Measurements from ENCODE around the gene MYH11.
"Not testable (repeated sequence)": the region's sequence is repeated elsewhere in the genome, so short reads cannot be mapped to it uniquely, and the experiment has no call there.

The MYH11 gene

DNA sequence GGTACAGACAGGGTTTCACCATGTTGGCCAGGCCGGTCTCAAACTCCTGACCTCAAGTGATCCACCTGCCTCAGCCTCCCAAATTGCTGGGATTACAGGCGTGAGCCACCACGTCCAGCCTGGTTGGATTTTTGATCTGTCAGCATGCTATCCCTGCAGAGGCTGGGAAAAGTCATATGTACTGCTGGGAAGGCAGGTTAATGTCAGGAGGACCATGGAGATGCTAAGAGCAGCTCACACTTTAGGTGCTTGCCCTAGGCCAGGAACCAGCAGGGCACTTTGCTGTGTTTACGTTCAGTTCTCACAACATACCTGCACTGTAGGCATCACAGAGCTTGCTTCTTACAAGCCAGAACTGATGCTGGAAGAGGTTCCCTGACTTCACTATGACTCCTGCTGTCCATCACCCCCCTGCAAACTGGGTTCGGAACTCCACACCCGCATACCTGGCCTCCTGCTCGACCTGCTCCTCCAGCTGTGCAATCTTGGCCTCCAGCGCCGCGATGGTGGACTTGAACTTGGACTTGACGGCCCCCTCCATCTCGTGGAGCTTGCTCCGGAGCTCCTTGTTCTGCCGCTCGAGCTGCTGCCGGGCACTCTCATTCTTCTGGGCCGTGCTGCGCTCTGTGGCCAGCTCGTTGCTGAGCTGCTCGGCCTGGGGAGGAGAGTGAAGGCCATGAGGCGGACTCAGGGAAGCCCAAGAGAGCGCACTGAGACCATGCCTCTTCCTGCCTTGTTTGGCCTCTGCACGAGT, 140.0 kb downstream of the MYH11 start:
- DNase-seq (ENCODE audit: low read depth in 2 of 2) = no peak

DNA sequence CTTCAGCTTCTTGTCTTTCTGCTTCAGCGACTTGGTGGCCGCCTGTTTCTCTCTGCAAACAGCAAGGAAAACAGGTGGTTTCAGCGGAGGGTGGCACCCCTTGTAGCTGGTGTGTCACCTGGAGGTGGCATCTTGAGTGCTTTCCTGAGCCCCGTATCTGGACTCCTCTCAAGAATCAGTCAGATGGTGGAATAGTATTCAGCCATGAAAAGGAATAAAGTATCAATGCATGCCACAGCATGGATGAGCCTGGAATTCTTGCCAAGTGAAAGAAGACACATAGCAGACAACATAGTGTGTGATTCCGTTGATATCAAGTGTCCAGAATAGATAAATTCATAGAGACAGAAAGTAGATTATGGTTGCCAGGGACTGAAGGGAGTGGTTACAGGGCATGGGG, 141.6 kb downstream of the MYH11 start:
- no peak for DNase-seq (ENCODE audit: low read depth in 2 of 2)

DNA sequence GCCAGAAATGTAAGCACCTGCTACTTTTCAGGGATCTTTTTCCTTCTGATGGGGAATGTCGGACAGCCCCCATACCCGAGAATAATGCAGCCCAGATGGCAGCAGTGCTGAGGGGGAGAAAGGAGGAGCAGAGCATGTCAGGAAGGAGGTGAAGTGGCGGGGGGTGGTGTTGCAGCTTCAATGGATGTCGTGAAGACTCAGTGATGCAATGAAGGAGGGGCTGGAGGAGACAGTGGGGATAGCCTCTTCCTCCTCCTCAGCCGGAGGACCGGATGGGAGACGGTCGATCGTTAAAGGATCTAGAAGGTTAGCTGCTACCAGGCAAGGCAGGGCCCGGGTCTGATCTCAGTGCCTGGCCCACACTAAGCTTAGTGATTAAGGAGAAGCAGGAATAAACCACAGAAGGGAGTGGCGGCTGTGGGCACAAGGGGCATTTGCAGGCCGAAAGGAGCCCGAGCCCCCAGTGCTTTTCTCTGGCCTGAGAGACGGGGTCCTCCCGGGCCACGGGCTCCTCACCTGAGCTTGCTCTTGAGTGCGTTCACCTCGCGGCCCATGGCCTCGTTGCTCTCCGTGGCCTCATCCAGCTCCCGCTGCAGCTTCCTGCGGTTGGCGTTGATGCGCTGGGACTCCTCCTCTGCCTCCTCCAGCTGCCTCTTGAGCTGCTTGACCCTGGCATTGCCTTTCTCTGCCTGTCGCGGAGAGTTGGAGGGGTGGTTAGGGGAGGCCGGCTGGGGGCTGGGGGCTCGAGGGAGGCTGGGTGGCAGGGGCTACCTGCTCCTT, 142.2 kb downstream of the MYH11 start:
- DNase-seq (ENCODE audit: low read depth in 2 of 2) = no peak

DNA sequence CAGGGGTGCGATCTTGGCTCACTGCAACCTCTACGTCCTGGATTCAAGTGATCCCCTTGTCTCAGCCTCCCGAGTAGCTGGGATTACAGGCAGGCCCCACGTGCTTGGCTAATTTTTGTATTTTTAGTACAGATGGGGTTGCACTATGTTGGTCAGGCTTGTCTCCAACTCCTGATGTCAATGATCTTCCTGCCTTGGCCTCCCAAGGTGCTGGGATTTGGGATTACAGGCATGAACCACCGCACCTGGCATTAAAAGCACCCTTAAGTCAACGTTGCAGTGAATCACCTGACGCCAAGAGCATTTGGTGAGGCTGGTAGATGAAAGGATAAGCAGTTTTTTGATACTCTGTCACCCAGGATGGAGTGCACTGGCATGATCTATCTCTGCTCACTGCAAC, 147.8 kb downstream of the MYH11 start:
- DNase-seq (ENCODE audit: low read depth in 2 of 2) = no peak

DNA sequence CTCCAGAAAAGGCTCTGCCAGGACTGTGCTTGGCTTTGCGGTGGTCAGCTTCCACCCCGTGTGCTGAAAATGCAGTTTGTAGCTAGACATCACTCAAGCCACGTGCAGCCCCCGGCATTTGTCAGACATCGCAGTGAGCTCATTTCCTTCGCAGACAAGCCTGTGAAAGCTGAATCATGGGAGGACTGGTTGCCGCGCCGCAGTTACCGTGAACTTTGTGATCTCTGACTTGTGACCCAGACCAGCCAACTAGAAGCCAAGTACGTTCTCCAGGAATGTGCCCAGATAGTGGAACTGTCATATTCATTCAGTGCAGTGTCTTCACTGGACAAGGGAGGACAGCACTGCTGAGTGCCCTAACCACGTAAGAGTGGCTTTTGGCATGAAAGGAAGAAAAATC, 148.7 kb downstream of the MYH11 start:
- DNase-seq (ENCODE audit: low read depth in 2 of 2) = no peak

DNA sequence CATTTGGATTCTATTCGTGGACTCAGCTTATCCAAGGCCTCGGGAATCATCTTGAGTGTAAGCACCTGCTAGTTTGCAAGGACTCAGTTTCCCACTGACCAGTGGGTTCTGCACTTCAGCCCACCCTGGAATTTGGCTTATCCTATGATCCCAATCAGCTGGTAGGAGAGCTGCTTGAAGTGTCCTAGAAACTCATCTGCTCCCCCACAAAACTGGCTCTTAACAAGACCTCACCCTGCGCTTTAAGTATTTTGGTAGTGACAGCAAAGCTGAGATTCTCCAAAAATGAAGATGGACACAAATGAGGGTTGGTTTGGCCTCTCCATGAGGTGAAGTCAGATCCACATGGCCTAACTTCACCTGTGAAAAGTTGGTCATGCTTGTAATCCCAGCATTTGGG, 149.5 kb downstream of the MYH11 start:
- no peak for DNase-seq (ENCODE audit: low read depth in 2 of 2)

DNA sequence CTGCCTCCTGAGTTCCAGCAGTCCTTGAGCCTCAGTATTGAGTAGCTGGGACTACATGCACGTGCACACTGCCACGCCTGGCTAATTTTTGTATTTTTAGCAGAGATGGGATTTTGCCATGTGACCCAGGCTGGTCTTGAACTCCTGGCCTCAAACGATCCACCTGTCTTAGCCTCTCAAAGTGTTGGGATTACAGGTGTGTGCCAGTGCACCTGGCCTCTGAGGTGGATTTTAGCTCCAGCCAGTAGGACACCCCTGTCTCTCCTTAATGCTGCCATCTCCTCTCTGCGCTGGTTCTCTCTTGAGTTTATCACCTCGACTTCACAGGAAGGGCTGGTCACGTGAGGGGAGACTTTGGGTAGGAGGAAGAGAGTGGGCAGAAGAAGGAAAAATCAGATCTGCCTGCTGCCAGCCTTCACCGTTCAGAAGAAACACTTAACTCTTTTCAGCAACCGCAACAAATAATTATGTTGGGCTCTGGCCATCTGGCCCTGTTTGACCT, 151.7 kb downstream of the MYH11 start:
- no peak for DNase-seq (ENCODE audit: low read depth in 2 of 2)

DNA sequence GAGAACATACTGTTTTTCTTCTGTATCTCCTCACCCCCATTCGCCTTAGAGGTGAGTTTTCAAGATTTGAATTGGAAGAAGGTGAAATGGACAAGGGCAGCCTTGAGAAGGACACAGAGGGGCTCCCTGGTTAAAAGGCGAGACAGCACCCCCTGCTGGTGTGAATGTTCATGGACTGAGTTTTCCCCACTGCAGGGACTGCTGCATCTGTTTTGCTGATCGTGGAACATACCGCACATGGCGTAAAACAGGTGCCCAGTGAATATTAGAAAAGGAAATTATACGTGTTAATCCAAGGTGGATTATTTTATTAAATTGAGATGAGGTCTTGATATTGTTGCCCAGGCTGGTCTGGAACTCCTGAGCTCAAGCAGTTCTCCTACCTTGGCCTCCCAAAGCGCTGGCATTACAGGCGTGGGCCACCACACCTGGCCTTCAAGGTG, 152.3 kb downstream of the MYH11 start:
- DNase-seq (ENCODE audit: low read depth in 2 of 2) = peak; percentile 30 to 31

DNA sequence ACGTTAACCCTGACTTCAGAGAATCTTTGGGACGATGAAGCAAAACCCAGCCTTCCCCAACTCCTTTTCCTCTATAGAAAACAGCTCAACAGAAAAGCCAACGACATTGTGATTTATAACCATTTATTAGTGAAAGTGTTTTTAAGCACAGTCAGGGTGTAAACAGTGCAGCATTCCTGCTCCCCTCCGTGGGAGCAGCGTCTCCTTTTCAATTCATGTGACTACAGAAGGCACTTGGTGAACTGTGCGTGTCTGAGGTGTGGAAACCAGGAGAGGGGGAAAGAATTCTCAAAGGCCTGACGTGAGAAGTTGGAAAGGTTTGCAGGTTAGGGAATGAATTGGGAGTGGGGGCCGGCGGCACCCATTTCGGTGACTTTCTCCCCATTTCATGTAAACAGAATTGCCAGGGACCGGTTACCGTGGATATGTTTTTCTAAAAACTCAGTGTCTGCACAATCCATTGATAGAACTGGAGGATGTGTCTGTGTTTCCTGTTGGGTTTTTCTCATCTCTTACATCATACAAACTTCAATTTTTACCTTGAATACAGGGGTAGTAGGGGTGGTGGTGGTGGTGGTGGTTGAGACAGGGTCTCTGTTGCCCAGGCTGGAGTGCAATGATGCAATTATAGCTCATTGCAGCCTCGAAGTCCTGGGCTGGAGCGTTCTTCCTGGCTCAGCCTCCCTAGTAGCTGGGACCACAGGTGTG, 153.6 kb downstream of the MYH11 start:
- DNase-seq (ENCODE audit: low read depth in 2 of 2) = no peak

DNA sequence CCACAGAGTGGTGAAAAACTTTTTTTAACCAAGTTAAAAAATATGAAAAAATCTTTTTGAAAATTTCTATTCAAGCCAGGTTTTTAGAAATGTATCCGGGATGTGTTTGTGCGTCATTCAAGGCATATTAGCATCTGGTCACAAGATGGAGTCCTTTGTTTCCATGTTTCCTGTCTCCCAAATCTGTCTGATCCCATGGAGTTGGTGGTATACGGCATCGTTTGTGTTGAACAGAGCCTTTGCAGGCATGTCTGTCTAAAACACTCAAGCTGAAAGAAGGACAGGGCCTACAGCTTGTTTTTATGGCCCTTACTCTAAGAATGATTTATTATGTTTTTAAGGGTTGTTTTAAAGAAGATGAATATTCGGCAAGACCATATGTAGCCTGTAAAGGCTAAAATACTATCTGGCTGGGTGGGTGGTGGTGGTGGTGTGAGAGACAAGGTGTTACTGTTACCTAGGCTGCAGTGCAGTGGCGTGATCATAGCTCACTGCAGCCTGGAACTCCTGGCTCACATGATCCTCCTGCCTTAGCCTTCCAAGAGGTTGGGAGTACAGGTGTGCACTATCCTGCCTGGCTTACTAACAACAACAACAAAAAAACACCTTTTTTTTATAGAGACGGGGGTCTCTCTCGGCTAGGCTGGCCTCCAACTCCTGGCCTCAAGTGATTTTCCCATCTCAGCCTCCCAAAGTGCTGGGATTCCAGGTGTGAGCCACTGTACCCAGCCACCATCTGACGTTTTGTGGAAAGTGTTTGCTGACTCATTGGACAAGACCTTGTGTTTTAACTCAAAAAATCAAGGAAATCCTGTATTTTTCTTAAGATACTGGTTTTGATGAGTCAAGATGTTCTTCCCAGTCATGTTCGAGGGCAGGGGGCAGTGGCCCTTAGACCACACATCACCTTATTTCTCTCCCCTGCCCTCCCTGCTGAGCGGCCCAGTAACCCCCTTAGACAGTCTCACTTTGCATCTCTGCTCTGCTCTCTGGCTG, 154.6 kb downstream of the MYH11 start:
- peak; percentile 32 to 37 for DNase-seq (ENCODE audit: low read depth in 2 of 2)

DNA sequence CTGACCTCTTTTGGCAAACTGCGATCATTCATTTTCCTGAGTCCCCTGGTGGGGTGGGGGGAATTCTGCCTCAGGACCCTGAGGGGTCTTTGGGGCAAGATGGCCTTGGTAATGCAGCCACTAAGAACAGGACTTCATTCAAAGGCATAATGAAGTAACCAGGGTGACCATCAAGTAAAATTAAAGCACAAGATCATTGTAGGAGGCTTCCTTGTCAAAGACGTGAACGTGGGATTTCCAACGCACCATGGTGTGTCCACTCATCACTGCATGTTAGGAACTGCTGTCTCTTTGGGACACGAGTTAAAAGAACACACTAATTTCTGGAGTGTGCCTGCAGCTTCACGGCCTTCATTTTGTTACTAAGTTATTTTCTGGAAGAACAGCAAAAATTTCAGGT, 155.5 kb downstream of the MYH11 start:
- DNase-seq (ENCODE audit: low read depth in 2 of 2) = no peak

DNA sequence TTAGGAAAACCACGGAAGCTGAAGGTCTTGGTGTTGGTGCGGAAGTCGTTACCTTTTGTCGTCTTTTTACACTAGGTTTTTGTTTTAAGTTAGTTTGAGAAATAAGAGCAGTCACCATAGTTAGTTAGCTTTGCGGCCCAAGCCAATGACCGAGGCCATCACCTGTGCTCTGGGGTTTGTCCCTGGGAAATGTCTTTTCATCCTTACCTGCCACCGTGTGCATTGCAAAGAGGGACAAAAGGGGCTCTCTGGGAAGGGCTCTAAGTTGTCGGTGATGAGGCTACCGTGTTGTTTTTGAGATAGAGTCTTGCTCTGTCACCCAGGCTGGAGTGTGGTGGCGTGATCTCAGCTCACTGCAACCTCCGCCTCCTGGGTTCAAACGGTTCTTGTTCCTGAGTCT, 157.0 kb downstream of the MYH11 start:
- DNase-seq (ENCODE audit: low read depth in 2 of 2) = no peak

DNA sequence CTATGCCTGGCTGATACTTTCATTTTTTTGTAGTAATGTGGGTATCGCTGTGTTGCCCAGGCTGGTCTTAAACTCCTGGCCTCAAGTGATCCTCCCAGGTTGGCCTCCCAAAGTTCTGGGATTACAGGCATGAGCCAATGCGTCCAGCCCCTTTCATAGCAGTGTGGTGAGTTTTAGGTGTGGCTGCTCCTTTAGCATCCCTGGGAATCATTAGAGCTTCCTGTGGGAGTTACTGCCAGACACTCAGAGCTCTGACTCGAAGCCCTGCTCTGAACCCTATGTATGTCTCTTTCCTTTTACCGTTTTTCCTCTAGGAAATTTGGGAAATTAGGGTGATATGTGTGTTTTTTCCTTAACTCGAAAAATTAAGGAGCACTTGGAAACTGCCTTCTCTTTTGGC, 162.3 kb downstream of the MYH11 start:
- DNase-seq (ENCODE audit: low read depth in 2 of 2) = no peak

DNA sequence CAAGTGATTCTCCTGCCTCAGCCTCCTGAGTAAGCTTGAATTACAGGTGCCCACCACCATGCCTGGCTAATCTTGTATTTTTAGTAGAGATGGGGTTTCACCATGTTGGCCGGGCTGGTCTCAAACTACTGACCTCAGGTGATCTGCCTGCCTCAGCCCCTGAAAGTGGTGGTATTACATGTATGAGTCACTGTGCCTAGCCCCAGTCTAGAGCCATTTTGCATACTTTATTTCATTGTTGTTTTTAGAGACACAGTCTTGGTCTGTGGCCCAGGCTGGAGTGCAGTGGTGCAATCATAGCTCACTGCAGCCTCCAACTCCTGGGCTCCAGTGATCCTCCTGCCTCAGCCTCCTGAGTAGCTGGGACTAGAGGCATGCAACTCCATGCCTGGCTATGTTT, 164.3 kb downstream of the MYH11 start:
- DNase-seq (ENCODE audit: low read depth in 2 of 2) = not testable (repeated sequence)

DNA sequence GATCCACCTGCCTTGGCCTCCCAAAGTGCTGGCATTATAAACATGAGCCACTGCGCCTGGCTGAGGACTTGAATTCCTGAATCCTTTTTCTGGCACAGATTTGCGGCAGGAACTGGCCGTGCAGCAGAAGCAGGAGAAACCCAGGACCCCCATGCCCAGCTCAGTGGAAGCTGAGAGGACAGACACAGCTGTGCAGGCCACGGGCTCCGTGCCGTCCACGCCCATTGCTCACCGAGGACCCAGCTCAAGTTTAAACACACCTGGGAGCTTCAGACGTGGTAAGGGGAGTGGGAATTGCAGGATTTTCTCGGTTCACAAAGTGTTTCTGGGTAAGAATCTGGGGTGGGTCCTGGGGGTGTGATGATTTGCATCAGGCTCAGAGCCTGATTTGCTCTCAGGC, 165.8 kb downstream of the MYH11 start:
- DNase-seq (ENCODE audit: low read depth in 2 of 2) = no peak

DNA sequence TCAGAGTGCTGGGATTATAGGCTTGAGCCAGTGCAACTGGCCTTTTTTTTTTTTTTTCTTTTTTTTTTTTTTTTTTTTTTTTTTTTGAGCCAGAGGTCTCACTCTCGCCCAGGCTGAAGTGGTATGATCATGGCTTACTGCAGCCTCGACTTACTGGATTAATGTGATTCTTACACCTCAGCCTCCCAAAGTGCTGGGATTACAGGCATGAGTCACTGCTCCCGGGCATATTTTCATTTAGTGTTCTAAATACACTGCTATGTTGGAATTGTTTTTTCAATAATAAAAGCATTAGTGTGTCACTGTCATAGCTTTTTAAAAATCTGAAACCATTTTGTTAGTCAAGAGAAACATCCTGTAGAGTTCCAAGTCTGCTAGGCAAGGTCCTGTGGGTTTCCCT, 166.5 kb downstream of the MYH11 start:
- no peak for DNase-seq (ENCODE audit: low read depth in 2 of 2)

DNA sequence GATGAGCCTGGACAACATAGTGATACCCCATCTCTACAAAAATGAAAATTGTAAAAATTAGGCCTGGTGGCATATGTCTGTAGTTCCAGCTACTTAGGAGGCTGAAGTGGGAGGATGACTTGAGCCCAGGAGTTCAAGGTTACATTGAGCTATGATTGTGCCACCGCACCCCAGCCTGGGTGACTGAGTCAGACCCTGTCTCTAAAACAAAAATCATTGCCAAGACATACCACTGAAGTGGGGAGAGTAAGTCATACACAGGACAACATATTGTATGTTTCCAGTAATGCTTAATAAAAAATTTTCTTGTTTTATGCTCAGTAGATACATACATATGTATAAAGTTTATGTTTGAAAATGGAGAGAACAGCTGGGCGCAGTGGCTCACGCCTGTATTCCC, 167.5 kb downstream of the MYH11 start:
- DNase-seq (ENCODE audit: low read depth in 2 of 2) = no peak

DNA sequence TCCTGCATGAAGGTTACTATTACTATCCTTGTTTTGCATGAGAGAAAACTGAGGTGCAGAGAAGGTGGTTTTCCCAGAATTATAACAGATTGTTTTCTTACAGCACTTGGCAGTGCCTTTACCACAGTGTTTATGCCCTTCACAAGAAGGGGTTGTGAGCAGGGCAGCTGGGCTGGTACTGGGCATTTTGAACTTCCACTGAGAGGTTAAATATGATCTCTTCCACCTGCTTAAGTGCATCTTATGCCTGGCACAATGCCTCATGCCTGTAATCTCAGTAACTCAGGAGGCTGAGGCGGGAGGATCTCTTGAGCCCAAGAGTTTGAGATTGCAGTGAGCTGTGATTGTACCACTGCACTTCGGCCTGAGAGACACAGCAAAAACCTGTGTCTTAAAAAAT, 170.5 kb downstream of the MYH11 start:
- DNase-seq (ENCODE audit: low read depth in 2 of 2) = no peak

DNA sequence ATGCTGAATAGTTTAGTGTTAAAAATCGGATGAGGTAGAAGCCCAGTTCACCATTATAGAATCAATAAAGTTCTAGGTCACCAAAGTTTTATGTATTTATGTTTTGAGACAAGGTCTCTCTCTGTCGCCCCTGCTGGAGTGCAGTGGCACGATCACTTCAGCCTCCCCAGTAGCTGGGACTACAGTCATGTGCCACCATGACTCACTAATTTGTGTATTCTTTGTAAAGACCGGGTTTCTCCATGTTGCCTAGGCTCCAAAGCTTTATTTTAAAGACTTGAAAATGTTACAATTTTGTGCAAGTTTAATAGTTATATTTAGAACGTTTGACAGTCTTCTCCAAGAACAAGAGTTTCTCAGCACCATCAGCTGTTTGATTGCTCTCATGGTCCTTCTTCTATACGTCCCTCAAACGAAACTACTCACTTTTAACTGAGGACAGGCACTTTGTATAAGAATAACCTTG, 174.7 kb downstream of the MYH11 start:
- peak in 1 of 2 experiments; percentile 16 for DNase-seq (ENCODE audit: low read depth in 2 of 2)

DNA sequence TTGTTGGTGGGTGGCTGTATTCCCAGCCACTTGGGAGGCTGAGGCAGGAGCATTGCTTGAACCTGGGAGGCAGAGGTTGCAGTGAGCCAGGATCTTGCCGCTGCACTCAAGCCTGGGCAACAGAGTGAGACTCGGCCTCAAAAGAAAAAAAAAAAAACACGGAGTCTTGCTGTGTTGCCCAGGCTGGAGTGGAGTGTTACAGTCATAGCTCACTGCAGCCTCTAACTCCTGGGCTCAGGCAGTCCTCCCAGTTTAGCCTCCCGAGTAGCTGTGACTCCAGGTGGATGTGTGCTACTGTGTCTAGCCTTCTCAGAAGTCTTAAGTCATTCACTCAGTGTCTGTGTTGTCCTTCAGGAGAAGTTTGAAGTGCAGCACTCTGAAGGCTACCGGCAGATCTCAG, 179.4 kb downstream of the MYH11 start:
- no peak for DNase-seq (ENCODE audit: low read depth in 2 of 2)

DNA sequence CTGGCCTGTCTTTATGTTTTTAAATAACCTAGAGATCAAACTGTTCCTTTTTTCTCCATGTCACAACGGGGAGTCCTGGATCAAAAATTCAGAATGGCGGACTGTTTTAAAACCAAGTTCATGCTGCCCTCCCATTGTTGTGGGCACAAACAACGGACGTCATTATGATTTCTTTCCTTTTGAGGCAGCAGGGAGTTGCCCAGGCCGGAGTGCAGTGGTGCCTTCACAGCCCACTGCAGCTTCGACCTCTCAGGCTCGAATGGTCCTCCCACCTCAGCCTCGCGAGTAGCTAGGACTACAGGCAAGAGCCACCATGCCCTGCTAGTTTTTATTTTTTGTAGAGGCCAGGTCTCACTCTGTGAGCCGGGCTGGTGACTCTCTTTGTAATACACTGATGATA, 180.3 kb downstream of the MYH11 start:
- DNase-seq (ENCODE audit: low read depth in 2 of 2) = no peak
